Thoracic aorta (tissue), 2 donors: Measurements from ENCODE around the gene ADRA1B. TPM values are rescaled to one million over a fixed set of nuclear protein-coding genes. Genes with fewer than 3 reads are reported as not detected.
"Not testable (repeated sequence)": the region's sequence is repeated elsewhere in the genome, so short reads cannot be mapped to it uniquely, and the experiment has no call there.

ENCODE experiments used
- ATAC-seq: fragments of 150-250 bp; one replicate; pipeline ENCODE4 v1.8.0; 2017; ENCODE audit warnings: low read depth; ENCODE audit not compliant: insufficient number of reproducible peaks, low FRiP score
- DNase-seq: peaks from one replicate; pipeline ENCODE4 v3.0.0-alpha.2; 2020; ENCODE audit warnings: low spot score
- H3K27ac ChIP-seq, 2 donors: fragments of 200-600 bp; sonication (generic); 1 replicate in 1 of 2; 2 replicates in 1 of 2; pipeline ENCODE4 v1.5.1; 2016; ENCODE audit warnings: mild to moderate bottlenecking in 2 of 2, moderate library complexity in 2 of 2
- H3K27me3 ChIP-seq: fragments of 200-600 bp; sonication (generic); replicated peaks from 2 replicates; pipeline ENCODE4 v1.6.0; 2016; ENCODE audit warnings: mild to moderate bottlenecking; ENCODE audit not compliant: insufficient read depth
- H3K36me3 ChIP-seq: fragments of 200-600 bp; sonication (generic); one replicate; pipeline ENCODE4 v1.5.1; 2016
- H3K4me1 ChIP-seq, 2 donors: fragments of 200-600 bp; sonication (generic); 1 replicate in 1 of 2; 2 replicates in 1 of 2; pipeline versions ENCODE4 v1.5.1 to v1.6.0; 2016; ENCODE audit warnings: low read depth in 2 of 2, mild to moderate bottlenecking in 1 of 2; ENCODE audit not compliant: control insufficient read depth in 1 of 2
- H3K4me3 ChIP-seq: fragments of 200-600 bp; sonication (generic); 2 replicates; pipeline ENCODE4 v1.5.1; 2016; ENCODE audit warnings: mild to moderate bottlenecking
- H3K9me3 ChIP-seq: fragments of 200-600 bp; sonication (generic); 2 replicates; pipeline ENCODE4 v1.5.1; 2016
- total RNA-seq, 2 donors: library from RNA; depleted of rRNA; stranded (reverse); fragments of >200 nt; gene quantifications; one replicate each; pipeline versions ENCODE4 v1.1.0 to v1.2.3, GENCODE V29; 2016
- TF ChIP-seq, protein P1 (sequence below): fragments of 200-600 bp; sonication (generic); IDR thresholded peaks from one replicate; pipeline ENCODE4 v1.5.1; 2019; ENCODE audit warnings: antibody characterized with exemption

The ADRA1B gene
- total RNA-seq, 2 donors from 2014 or later: 14.8 to 53.3 TPM

DNA sequence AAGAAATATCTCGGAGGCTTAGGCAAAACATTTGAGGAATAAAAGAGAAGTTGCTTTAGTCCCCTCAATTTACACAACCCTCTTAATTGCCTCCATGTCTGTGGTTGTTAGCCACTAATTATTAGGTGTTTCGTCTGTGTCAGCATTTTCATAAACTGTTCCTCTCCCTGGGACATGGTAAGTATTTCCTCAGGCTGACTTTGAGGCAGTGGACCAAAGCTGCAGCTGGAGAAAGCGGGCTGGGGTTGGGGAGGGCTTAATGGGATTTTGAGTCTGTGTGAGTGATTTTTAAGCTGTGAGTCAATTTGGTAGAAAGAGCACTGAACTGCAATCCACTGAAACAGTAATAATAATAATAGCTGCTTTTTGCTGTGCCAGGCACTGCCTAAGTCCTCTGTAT is 79.6 kb downstream of the ADRA1B start:
- H3K27ac ChIP-seq: no peak overlapping the region
- H3K36me3 ChIP-seq: no peaks in the 10 kb centered on the region
- H3K9me3 ChIP-seq: peaks cover 4% of the 10 kb centered on the region
- H3K27me3 ChIP-seq: no peaks in the 10 kb centered on the region
- DNase-seq (no peak), ATAC-seq (no peak)
- no peaks in the 10 kb centered on the region for H3K4me1 ChIP-seq
- H3K4me3 ChIP-seq: no peak overlapping the region
- TF ChIP-seq, protein P1, sequence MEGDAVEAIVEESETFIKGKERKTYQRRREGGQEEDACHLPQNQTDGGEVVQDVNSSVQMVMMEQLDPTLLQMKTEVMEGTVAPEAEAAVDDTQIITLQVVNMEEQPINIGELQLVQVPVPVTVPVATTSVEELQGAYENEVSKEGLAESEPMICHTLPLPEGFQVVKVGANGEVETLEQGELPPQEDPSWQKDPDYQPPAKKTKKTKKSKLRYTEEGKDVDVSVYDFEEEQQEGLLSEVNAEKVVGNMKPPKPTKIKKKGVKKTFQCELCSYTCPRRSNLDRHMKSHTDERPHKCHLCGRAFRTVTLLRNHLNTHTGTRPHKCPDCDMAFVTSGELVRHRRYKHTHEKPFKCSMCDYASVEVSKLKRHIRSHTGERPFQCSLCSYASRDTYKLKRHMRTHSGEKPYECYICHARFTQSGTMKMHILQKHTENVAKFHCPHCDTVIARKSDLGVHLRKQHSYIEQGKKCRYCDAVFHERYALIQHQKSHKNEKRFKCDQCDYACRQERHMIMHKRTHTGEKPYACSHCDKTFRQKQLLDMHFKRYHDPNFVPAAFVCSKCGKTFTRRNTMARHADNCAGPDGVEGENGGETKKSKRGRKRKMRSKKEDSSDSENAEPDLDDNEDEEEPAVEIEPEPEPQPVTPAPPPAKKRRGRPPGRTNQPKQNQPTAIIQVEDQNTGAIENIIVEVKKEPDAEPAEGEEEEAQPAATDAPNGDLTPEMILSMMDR: no peak

DNA sequence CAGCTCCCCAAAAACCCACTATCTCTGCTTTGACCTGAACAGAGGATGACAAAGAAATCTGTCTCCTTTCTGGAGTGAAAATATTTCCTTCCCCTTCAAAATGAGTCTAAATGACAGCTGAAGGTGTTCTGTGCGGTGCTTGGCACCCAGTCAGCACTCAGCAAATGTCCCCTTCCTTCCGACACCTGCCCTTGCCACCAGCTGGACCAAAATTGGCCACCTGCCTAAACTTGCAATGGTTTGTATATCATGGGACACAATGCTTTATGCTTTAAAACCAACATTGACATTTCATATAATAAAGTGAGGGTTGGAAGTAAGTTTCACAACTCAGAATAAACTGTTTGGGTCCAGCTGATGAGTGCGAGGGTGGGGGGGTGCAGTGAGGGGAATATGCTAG is 85.2 kb downstream of the ADRA1B start:
- Histone ChIP-seq H3K36me3 (no peaks in the 10 kb centered on the region), H3K4me3 (no peak overlapping the region), H3K9me3 (no peaks in the 10 kb centered on the region), H3K27ac (no peak overlapping the region), H3K4me1 (no peaks in the 10 kb centered on the region), H3K27me3 (no peaks in the 10 kb centered on the region)
- TF ChIP-seq, protein P1: no peak
- no peak for DNase-seq
- ATAC-seq: no peak

DNA sequence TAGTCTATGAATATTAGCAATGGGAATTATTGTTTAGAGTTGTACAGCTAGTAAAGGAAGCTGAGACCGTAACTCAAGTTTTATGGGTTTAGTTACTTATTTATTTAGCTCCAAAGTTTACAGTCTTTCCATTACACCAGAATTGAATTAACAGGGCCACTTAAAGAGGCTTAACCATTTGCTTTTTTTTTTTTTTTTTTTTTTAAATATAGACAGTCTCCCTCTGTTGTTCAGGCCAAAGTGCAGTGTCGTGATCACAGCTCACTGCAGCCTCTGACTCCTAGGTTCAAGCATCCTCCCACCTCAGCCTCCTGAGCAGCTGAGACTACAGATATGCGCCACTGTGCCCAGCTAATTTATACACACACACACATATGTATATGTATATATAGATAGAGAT is 91.2 kb downstream of the ADRA1B start:
- TF ChIP-seq, protein P1: no peak
- H3K4me3 ChIP-seq: no peak overlapping the region
- no peaks in the 10 kb centered on the region for H3K9me3 ChIP-seq
- H3K27me3 ChIP-seq: no peaks in the 10 kb centered on the region
- no peak overlapping the region for H3K27ac ChIP-seq
- H3K4me1 ChIP-seq: peaks cover 21 to 22% of the 10 kb centered on the region in 2 donors
- ATAC-seq: no peak
- no peak for DNase-seq
- peaks cover 6% of the 10 kb centered on the region for H3K36me3 ChIP-seq

DNA sequence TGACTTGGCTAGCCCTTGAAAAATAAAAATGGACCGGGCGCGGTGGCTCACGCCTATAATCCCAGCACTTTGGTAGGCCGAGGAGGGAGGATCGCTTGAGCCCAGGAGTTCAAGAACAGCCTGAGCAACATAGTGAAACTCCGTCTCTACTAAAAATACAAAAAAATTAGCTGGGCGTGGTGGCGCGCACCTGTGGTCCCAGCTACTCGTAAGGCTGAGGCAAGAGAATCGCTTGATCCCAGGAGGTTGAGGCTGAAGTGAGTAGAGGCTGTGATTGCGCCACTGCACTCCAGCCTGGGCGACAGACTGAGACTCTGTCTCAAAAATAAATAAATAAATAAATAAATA is 92.2 kb downstream of the ADRA1B start:
- not testable (repeated sequence) for ATAC-seq, H3K9me3 ChIP-seq, H3K36me3 ChIP-seq, DNase-seq, H3K27me3 ChIP-seq
- Histone ChIP-seq H3K4me1 (peaks cover 21 to 22% of the 10 kb centered on the region in 2 donors), H3K27ac (peak overlapping the region in 1 of 2 donors; percentile 29), H3K4me3 (peak overlapping the region; percentile 82)

DNA sequence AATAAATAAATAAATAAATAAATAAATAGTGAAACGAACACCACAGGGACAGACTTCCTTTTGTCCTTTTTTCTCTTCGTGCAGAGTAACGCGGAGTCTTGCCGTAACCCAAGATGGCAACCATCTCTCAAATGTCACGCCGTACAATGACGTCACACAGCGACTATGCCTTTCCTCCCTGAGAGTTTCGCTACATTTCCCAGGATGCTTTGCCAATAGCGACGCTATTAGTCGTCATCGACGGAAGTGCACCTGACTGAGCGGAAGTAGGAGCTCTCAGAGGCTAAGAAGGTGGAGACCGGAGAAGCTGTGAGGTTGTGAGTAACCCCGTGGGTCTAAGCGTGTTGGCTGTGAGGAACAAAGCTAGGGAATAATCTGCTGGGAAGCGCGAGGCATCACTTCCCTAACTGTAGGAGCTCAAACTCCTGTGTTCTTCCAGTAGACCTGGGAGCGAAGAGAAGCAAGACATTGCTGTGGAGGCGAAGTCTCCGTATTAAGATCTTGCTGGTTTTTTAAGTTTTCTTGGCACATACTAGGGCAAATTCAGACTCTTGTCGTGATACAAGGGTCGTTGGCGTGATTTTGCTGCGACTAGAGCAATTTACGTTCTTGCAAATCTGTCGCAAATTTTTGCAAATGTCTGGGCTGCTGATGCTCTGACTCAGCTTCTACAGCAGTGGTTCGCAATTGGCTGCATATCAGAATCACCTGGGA is 92.8 kb downstream of the ADRA1B start, which contains the start of gene TTC1:
Gene TTC1, plus strand, starts transcription at position 263 of the 714 bp plus-strand sequence. CDS start 1,390 bp downstream, outside the sequence.
- Histone ChIP-seq H3K9me3 (no peaks in the 10 kb centered on the region), H3K4me3 (peak within 1 kb of the TSS; percentile 82), H3K36me3 (peaks cover 6% of the 10 kb centered on the region), H3K27ac (peak within 1 kb of the TSS; percentile 72 to 73), H3K4me1 (peaks cover 21 to 22% of the 10 kb centered on the region in 2 donors), H3K27me3 (no peaks in the 10 kb centered on the region)
- ATAC-seq (peak; percentile 100), DNase-seq (peak; percentile 97)
- TF ChIP-seq, protein P1: no peak
